K562 (cell line): ENCODE data around the gene DNAH1. TPM values are rescaled to one million over a fixed set of nuclear protein-coding genes. Genes with fewer than 3 reads are reported as not detected.

ENCODE experiments used
- EGR1 ChIP-seq: fragments of 450-650 bp; conservative IDR thresholded peaks from 2 replicates; pipeline ENCODE4 v1.6.1; 2017; ENCODE audit warnings: mild to moderate bottlenecking
- GABPB1 ChIP-seq: sonication (generic); formaldehyde crosslinking; IDR thresholded peaks from 2 replicates; pipeline ENCODE4 v1.8.0; 2022; ENCODE audit warnings: mild to moderate bottlenecking, missing genetic modification reagents
- HNRNPLL ChIP-seq: fragments of 200-400 bp; formaldehyde crosslinking; IDR thresholded peaks from 2 replicates; pipeline ENCODE4 v1.6.1; 2017; ENCODE audit warnings: low read length, low read depth, mild to moderate bottlenecking; ENCODE audit not compliant: poor library complexity, severe bottlenecking
- MAZ ChIP-seq, 2 experiments: fragments of 450-650 bp in 1 of 2; sonication (generic) in 1 of 2; formaldehyde crosslinking; IDR thresholded peaks in 1 of 2; conservative IDR thresholded peaks in 1 of 2; 2 replicates each; pipeline versions ENCODE4 v1.4.0 to v1.5.0; 2020; ENCODE audit warnings: mild to moderate bottlenecking in 1 of 2, missing genetic modification reagents in 1 of 2
- NFRKB ChIP-seq: fragments of 450-650 bp; IDR thresholded peaks from 2 replicates; pipeline ENCODE4 v1.6.1; 2016; ENCODE audit warnings: low read depth
- RBM17 ChIP-seq: fragments of 200-400 bp; formaldehyde crosslinking; IDR thresholded peaks from 2 replicates; pipeline ENCODE4 v1.6.1; 2017; ENCODE audit warnings: low read depth, mild to moderate bottlenecking, low read length, borderline replicate concordance
- SP1 ChIP-seq: sonication (generic); formaldehyde crosslinking; IDR thresholded peaks from 2 replicates; pipeline ENCODE4 v1.8.1; 2022; ENCODE audit warnings: mild to moderate bottlenecking, missing genetic modification reagents
- TAF1 ChIP-seq: IDR thresholded peaks from 2 replicates; pipeline ENCODE4 v1.6.1; 2011; ENCODE audit warnings: mild to moderate bottlenecking, low read length, moderate library complexity; ENCODE audit not compliant: insufficient read depth, control insufficient read depth, severe bottlenecking; ENCODE audit errors: extremely low read depth
- TCFL5 ChIP-seq: fragments of 250-450 bp; sonication (Bioruptor Pico); conservative IDR thresholded peaks from 2 replicates; pipeline ENCODE4 v1.6.1; 2021; ENCODE audit warnings: mild to moderate bottlenecking, moderate library complexity, matching md5 sums
- TOE1 ChIP-seq, 2 experiments: fragments of 450-650 bp in 1 of 2; sonication (generic) in 1 of 2; formaldehyde crosslinking in 1 of 2; IDR thresholded peaks; 2 replicates each; pipeline versions ENCODE4 v1.7.1 to v1.8.0; 2016 to 2022; ENCODE audit warnings: borderline replicate concordance in 2 of 2, mild to moderate bottlenecking in 2 of 2, antibody characterized with exemption in 1 of 2, inconsistent platforms in 1 of 2, low read depth in 1 of 2, missing genetic modification reagents in 1 of 2, moderate library complexity in 1 of 2
- YY1 ChIP-seq, 3 experiments: IDR thresholded peaks; 2 replicates each; pipeline ENCODE4 v1.6.1; 2011; ENCODE audit warnings: low read length in 2 of 3, mild to moderate bottlenecking in 2 of 3, moderate library complexity in 2 of 3, borderline replicate concordance in 1 of 3, control low read depth in 1 of 3, low read depth in 1 of 3; ENCODE audit not compliant: insufficient read depth in 3 of 3, insufficient replicate concordance in 2 of 3, control insufficient read depth in 1 of 3, insufficient read length in 1 of 3; ENCODE audit errors: extremely low read depth in 1 of 3
- ZNF217 ChIP-seq: sonication (generic); formaldehyde crosslinking; IDR thresholded peaks from 2 replicates; pipeline ENCODE4 v1.8.0; 2022; ENCODE audit warnings: mild to moderate bottlenecking, missing genetic modification reagents
- polyA plus RNA-seq, 8 experiments: library from polyadenylated mRNA; depleted of rRNA in 4 of 8; stranded (reverse) in 5 of 8; unstranded in 3 of 8; fragments of >200 nt; fragmentation: Nextera tagmentation in 2 of 8; fragmentation: Illumina TruSeq in 1 of 8; extraction: Ambion mirVana in 2 of 8; extraction: Trizol in 1 of 8; gene quantifications; 2 replicates each; pipeline versions ENCODE4 v1.2.1 to v1.2.3, GENCODE V29; 2011 to 2014; ENCODE audit warnings: inconsistent platforms in 1 of 8, missing spikeins in 1 of 8
- total RNA-seq, 7 experiments: library from RNA; depleted of rRNA in 6 of 7; stranded (reverse); fragments of >200 nt in 6 of 7; fragmentation: Illumina TruSeq in 2 of 7; extraction: Trizol in 2 of 7; gene quantifications; 2 replicates each; pipeline versions ENCODE4 v1.2.1 to v1.2.3, GENCODE V29; 2011 to 2021; ENCODE audit warnings: low replicate concordance in 1 of 7
- TF ChIP-seq, protein P1 (sequence below), 2 experiments: fragments of 450-650 bp in 1 of 2; sonication (generic) in 1 of 2; formaldehyde crosslinking in 1 of 2; IDR thresholded peaks; 2 replicates each; pipeline versions ENCODE4 v1.7.1 to v1.9.0; 2016 to 2022; ENCODE audit warnings: inconsistent platforms in 1 of 2, mild to moderate bottlenecking in 1 of 2, missing genetic modification reagents in 1 of 2
- TF ChIP-seq, protein P2 (sequence below), 2 experiments: IDR thresholded peaks; 2 replicates each; pipeline ENCODE4 v1.6.1; 2011; ENCODE audit warnings: borderline replicate concordance in 1 of 2, control low read depth in 1 of 2, low read depth in 1 of 2, low read length in 1 of 2, mild to moderate bottlenecking in 1 of 2, mixed read lengths in 1 of 2, moderate library complexity in 1 of 2; ENCODE audit not compliant: insufficient read depth in 1 of 2, insufficient read length in 1 of 2, poor library complexity in 1 of 2, severe bottlenecking in 1 of 2; ENCODE audit errors: extremely low read depth in 1 of 2

The DNAH1 gene
- total and polyA plus RNA-seq, 9 of the 15 experiments (the other 6 are each of a cell fraction or from before 2014, with no cell fraction given): 0.04 to 0.84 (median 0.50) TPM

DNA sequence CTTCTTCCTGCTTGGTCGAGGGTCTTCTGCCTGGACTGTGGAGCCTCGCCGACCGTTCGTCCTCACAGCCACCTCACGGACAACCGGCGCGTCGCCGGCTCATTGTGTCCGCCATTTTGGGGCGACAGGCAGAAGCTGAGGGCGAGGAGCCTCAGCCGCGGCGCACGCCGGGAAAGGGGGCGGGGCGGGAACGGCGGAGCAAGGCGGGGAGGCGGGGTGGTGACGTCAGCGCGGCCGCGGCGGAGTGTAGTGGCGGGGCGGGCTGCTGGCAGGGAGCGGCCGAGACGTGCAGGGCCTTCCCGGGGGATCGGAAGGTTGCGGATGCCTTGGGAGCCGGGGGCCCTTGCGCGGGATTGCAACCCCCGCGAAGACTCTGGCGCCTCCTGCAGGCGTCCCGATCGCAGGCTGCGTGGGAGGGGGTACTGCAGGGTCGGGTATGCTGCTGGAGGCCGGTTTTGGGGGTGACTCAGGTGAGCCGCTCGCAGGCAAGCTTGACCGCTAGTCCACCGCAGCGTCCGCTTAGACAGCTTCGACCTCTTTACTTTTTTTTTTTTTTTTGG is 37.5 kb upstream of the DNAH1 start, which contains the start of gene WDR82 (continued):
- TF ChIP-seq YY1 (IDR thresholded peaks at IDR 0.05; ENCODE audit: borderline replicate concordance in 1 of 3, control insufficient read depth in 1 of 3, extremely low read depth in 1 of 3, insufficient read depth in 3 of 3, insufficient read length in 1 of 3, insufficient replicate concordance in 2 of 3, low read depth in 1 of 3, low read length in 2 of 3): peak; percentile 79 to 95 (median 94)
- TF ChIP-seq EGR1: peak; percentile 89
- TF ChIP-seq NFRKB: peak; percentile 25; the same call in 1 of the 2 replicates
- TF ChIP-seq, protein P1, sequence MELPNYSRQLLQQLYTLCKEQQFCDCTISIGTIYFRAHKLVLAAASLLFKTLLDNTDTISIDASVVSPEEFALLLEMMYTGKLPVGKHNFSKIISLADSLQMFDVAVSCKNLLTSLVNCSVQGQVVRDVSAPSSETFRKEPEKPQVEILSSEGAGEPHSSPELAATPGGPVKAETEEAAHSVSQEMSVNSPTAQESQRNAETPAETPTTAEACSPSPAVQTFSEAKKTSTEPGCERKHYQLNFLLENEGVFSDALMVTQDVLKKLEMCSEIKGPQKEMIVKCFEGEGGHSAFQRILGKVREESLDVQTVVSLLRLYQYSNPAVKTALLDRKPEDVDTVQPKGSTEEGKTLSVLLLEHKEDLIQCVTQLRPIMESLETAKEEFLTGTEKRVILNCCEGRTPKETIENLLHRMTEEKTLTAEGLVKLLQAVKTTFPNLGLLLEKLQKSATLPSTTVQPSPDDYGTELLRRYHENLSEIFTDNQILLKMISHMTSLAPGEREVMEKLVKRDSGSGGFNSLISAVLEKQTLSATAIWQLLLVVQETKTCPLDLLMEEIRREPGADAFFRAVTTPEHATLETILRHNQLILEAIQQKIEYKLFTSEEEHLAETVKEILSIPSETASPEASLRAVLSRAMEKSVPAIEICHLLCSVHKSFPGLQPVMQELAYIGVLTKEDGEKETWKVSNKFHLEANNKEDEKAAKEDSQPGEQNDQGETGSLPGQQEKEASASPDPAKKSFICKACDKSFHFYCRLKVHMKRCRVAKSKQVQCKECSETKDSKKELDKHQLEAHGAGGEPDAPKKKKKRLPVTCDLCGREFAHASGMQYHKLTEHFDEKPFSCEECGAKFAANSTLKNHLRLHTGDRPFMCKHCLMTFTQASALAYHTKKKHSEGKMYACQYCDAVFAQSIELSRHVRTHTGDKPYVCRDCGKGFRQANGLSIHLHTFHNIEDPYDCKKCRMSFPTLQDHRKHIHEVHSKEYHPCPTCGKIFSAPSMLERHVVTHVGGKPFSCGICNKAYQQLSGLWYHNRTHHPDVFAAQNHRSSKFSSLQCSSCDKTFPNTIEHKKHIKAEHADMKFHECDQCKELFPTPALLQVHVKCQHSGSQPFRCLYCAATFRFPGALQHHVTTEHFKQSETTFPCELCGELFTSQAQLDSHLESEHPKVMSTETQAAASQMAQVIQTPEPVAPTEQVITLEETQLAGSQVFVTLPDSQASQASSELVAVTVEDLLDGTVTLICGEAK (IDR thresholded peaks at IDR 0.05): 0 out of 2 replicates have a peak, but pooled peaks have one; percentile 23
- TF ChIP-seq, protein P1 (CRISPR knock-in tag; IDR thresholded peaks at IDR 0.05): no peak
- TF ChIP-seq, protein P2, sequence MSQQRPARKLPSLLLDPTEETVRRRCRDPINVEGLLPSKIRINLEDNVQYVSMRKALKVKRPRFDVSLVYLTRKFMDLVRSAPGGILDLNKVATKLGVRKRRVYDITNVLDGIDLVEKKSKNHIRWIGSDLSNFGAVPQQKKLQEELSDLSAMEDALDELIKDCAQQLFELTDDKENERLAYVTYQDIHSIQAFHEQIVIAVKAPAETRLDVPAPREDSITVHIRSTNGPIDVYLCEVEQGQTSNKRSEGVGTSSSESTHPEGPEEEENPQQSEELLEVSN (IDR thresholded peaks at IDR 0.05; ENCODE audit: borderline replicate concordance in 1 of 2, extremely low read depth in 1 of 2, insufficient read depth in 1 of 2, insufficient read length in 1 of 2, low read depth in 1 of 2, low read length in 1 of 2, poor library complexity in 1 of 2, severe bottlenecking in 1 of 2): peak in 1 of 2 experiments; percentile 13
- TF ChIP-seq TAF1: peak; percentile 97
- peak; percentile 60; the same call in 1 of the 2 replicates for TF ChIP-seq GABPB1 (CRISPR knock-in tag)
- TF ChIP-seq RBM17: no peak
- TF ChIP-seq MAZ (CRISPR knock-in tag; conservative IDR thresholded peaks at IDR 0.05 in 1 of 2, IDR thresholded peaks at IDR 0.05 in 1 of 2): peak; percentile 80 to 88
- peak; percentile 56; the same call in 1 of the 2 replicates for TF ChIP-seq SP1 (CRISPR knock-in tag)
- TF ChIP-seq HNRNPLL: peak; percentile 9
- TF ChIP-seq TCFL5 (CRISPR knock-in tag): no peak
- no peak for TF ChIP-seq ZNF217
- TF ChIP-seq TOE1 (IDR thresholded peaks at IDR 0.05; ENCODE audit: borderline replicate concordance): peak; percentile 34; the same call in 1 of the 2 replicates
- no peak for TF ChIP-seq TOE1 (CRISPR knock-in tag; IDR thresholded peaks at IDR 0.05; ENCODE audit: borderline replicate concordance, low read depth)
